Muscle layer of colon (tissue), 2 donors: ENCODE results near the gene SPACA9.
A peak's percentile ranks its signal among the peaks of the same experiment; 100 is the strongest.

ENCODE experiments used
- H3K27ac ChIP-seq: one replicate; pipeline ENCODE4 v1.7.0; 2013; ENCODE audit warnings: low read depth, mild to moderate bottlenecking, low read length, moderate library complexity
- H3K27me3 ChIP-seq, 2 donors: one replicate each; pipeline ENCODE4 v1.7.0; 2013; ENCODE audit warnings: low read length in 2 of 2, mild to moderate bottlenecking in 2 of 2; ENCODE audit not compliant: insufficient read depth in 2 of 2, control insufficient read depth in 1 of 2
- H3K36me3 ChIP-seq: one replicate; pipeline ENCODE4 v1.7.0; 2013; ENCODE audit warnings: mild to moderate bottlenecking, low read length; ENCODE audit not compliant: insufficient read depth
- H3K4me1 ChIP-seq: one replicate; pipeline ENCODE4 v1.7.0; 2013; ENCODE audit warnings: mild to moderate bottlenecking, low read length; ENCODE audit not compliant: insufficient read depth
- H3K4me3 ChIP-seq, 2 donors: one replicate each; pipeline ENCODE4 v1.7.0; 2013; ENCODE audit warnings: low read length in 2 of 2, low read depth in 1 of 2, mild to moderate bottlenecking in 1 of 2, moderate library complexity in 1 of 2
- H3K9ac ChIP-seq: one replicate; pipeline ENCODE4 v1.7.0; 2013; ENCODE audit warnings: low read length
- H3K9me3 ChIP-seq: one replicate; pipeline ENCODE4 v1.7.0; 2013; ENCODE audit warnings: mild to moderate bottlenecking, low read length
- donor health status: abdominal sarcoma.
- donor health status: Adenocarcinoma of cecum.

SPACA9 gene

DNA sequence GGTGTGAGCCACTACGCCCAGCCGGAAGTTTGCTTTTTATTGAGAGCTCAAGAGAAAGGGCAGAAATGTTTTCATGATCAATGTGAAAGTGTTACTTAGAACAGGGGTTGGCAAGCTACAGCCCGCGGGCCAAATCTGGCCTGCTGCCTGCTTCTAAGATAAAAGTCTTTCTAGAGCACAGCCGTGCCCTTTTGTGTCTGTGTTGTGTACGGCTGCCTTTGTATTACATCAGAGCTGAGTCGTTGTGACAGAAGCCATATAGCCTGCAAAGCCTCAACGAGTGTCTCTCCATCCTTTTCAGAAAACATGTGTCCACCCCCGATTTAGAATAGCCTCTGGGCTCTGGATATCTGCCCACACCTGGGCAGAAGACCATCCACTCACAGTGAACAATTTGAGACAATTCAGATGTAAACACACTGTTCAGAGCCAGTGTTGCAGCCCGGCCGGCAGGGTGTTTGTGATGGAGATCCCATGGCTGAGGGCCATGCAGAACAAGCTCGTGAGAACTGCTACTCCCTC is 29.5 kb upstream of the SPACA9 start:
- Histone ChIP-seq H3K9ac (no peak overlapping the region), H3K36me3 (no peaks in the 10 kb centered on the region), H3K4me1 (peaks cover 5% of the 10 kb centered on the region), H3K9me3 (no peaks in the 10 kb centered on the region), H3K4me3 (no peak overlapping the region), H3K27me3 (no peaks in the 10 kb centered on the region), H3K27ac (peak overlapping the region; percentile 66)

- no peak overlapping the region for H3K4me3 ChIP-seq
- H3K27ac ChIP-seq, result no peak overlapping the region
- H3K36me3 ChIP-seq, result no peaks in the 10 kb centered on the region
- H3K27me3 ChIP-seq, result no peaks in the 10 kb centered on the region
- no peak overlapping the region for H3K9ac ChIP-seq
- H3K9me3 ChIP-seq, result no peaks in the 10 kb centered on the region
- peaks cover 23% of the 10 kb centered on the region for H3K4me1 ChIP-seq
Observed at GRCh38 chr9:132853482-132853881, 25.2 kb upstream of the SPACA9 start.

- Histone ChIP-seq H3K27ac (no peak overlapping the region), H3K9ac (no peak overlapping the region), H3K4me1 (peaks cover 28% of the 10 kb centered on the region), H3K4me3 (no peak overlapping the region), H3K36me3 (no peaks in the 10 kb centered on the region), H3K9me3 (no peaks in the 10 kb centered on the region), H3K27me3 (no peaks in the 10 kb centered on the region)
Observed at GRCh38 chr9:132854832-132855231, 23.9 kb upstream of the SPACA9 start.

- Histone ChIP-seq H3K9ac (no peak overlapping the region), H3K27me3 (no peaks in the 10 kb centered on the region), H3K4me1 (peaks cover 28% of the 10 kb centered on the region), H3K36me3 (no peaks in the 10 kb centered on the region), H3K9me3 (no peaks in the 10 kb centered on the region), H3K27ac (no peak overlapping the region), H3K4me3 (no peak overlapping the region)
Observed at GRCh38 chr9:132855904-132856303, 22.8 kb upstream of the SPACA9 start.

DNA sequence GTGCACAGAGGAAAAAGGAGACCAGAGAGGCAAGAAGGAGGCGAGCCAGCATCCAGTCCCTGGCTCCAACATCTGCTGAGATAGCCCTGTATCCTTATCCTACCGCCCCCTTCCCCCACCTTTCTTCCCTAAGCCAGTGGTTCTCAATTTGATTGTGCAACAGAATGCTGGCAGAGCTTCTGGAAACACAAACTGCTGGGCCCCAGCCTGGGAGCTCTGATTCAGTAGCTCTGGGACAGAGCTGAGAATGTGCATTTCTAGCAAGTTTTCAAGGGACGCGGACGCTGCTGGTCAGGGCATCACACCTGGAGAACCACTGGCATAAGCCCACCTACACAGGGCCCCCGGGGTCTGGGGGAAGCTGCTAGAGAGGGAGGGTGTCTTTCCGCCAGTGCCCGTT is 21.7 kb upstream of the SPACA9 start:
- H3K27ac ChIP-seq, result no peak overlapping the region
- H3K27me3 ChIP-seq, result no peaks in the 10 kb centered on the region
- H3K36me3 ChIP-seq, result no peaks in the 10 kb centered on the region
- no peaks in the 10 kb centered on the region for H3K9me3 ChIP-seq
- no peak overlapping the region for H3K9ac ChIP-seq
- H3K4me3 ChIP-seq, result no peak overlapping the region
- peaks cover 28% of the 10 kb centered on the region for H3K4me1 ChIP-seq

- no peaks in the 10 kb centered on the region for H3K27me3 ChIP-seq
- H3K4me1 ChIP-seq, result peaks cover 28% of the 10 kb centered on the region
- no peaks in the 10 kb centered on the region for H3K9me3 ChIP-seq
- H3K36me3 ChIP-seq, result no peaks in the 10 kb centered on the region
- H3K4me3 ChIP-seq, result no peak overlapping the region
- no peak overlapping the region for H3K27ac ChIP-seq
- no peak overlapping the region for H3K9ac ChIP-seq
Observed at GRCh38 chr9:132857616-132858342, 20.9 kb upstream of the SPACA9 start.

DNA sequence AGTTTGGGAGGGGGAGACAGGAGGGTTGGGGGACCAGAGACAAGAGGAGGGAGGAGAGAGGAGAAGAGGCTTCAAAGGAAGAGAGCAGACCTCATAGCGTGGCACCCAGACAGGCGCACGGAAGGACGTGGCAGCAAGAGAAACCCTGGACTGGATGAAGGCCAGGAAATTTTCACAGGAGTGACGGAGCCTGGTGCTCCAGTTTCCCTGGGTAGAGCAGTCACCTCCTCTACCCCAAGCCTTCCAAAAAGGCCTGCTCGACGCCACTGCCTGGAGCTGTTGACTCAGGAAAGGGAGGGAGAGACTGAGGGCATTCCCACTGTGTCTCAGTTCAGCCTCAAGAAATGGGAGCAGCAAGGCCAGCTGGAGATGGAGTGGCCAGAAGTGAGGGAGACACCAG is 19.9 kb upstream of the SPACA9 start:
- Histone ChIP-seq H3K36me3 (no peaks in the 10 kb centered on the region), H3K9me3 (no peaks in the 10 kb centered on the region), H3K4me1 (peaks cover 28% of the 10 kb centered on the region), H3K27ac (no peak overlapping the region), H3K4me3 (no peak overlapping the region), H3K27me3 (no peaks in the 10 kb centered on the region), H3K9ac (no peak overlapping the region)

DNA sequence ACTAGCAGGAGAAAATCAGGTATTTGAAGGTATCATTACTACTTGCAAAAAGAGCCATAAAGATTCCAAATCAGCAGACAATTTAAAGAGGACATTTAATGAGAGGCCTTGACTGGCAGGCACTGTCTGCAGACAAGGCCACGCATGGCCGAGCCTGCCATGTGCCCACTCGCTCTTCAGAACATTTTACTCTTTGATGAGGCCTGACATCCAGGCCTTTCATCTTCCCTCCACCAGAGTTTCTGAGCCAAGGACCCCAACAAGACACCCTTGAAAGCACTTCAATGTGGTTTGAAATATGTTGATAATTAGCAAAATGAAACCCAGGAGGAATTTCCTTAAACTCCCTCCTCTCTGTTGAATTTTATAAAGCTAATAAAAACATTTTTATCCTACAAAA is 17.0 kb upstream of the SPACA9 start:
- H3K4me1 ChIP-seq, result peaks cover 24% of the 10 kb centered on the region
- no peak overlapping the region for H3K27ac ChIP-seq
- H3K27me3 ChIP-seq, result no peaks in the 10 kb centered on the region
- H3K36me3 ChIP-seq, result no peaks in the 10 kb centered on the region
- H3K9me3 ChIP-seq, result no peaks in the 10 kb centered on the region
- H3K9ac ChIP-seq, result no peak overlapping the region
- no peak overlapping the region for H3K4me3 ChIP-seq

DNA sequence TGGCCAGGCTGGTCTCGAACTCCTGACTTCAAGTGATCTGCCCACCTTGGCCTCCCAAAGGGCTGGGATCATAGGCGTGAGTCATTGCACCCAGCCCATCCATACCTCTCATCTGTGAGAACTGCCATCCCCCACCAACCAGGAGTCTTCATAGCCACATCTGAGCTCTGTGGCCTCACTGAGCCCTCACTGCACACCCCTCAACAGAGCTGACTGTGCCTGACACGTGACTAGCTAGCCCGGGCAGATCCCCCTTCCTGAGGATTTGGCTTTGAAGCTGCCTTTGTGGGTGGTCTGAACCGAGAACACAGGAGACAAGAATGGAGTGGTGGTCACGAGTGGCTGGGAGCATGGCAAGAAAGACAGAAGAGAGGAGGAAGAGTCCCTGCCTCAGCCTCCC is 16.2 kb upstream of the SPACA9 start:
- Histone ChIP-seq H3K36me3 (no peaks in the 10 kb centered on the region), H3K4me1 (peaks cover 15% of the 10 kb centered on the region), H3K9me3 (no peaks in the 10 kb centered on the region), H3K27ac (no peak overlapping the region), H3K4me3 (no peak overlapping the region), H3K9ac (no peak overlapping the region), H3K27me3 (no peaks in the 10 kb centered on the region)

DNA sequence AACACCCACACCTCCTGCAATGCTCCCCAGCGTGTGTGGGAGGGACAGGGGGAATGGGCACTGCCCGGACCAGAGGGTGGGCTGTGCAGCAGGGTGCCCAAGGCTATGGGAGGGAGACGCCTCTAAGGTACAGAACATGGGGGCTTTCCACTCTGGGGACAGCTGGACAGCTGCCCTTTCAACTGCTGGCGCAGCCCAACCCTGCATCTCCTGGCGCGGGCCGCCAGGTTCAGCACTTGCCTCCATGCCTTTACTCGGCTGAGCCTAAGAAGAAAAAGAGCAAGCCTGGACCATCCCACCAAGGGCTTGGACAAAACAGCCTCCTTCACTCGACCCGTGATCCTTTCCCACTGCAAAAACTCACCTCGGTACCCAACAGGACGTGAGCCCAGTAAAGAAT is 15.6 kb upstream of the SPACA9 start:
- H3K27ac ChIP-seq, result no peak overlapping the region
- no peaks in the 10 kb centered on the region for H3K9me3 ChIP-seq
- H3K36me3 ChIP-seq, result no peaks in the 10 kb centered on the region
- no peak overlapping the region for H3K9ac ChIP-seq
- no peaks in the 10 kb centered on the region for H3K27me3 ChIP-seq
- peaks cover 9% of the 10 kb centered on the region for H3K4me1 ChIP-seq
- no peak overlapping the region for H3K4me3 ChIP-seq

DNA sequence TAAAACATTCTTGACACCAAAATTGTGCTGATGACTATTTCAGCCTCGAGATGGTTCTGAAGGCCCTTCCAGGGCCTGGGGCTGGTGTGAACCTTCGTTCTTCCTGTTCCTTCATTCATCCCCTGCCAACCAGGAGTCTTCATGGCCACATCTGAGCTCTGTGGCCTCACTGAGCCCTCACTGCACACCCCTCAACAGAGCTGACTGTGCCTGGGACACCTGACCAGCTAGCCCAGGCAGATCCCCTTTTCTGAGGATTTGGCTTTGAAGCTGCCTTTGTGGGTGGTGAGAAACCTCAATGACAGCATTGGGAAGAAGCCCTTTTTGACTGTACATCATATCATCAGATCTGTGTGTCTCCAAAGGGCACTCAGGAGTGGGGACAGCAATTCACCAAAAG is 14.4 kb upstream of the SPACA9 start:
- Histone ChIP-seq H3K4me3 (no peak overlapping the region), H3K4me1 (no peaks in the 10 kb centered on the region)

DNA sequence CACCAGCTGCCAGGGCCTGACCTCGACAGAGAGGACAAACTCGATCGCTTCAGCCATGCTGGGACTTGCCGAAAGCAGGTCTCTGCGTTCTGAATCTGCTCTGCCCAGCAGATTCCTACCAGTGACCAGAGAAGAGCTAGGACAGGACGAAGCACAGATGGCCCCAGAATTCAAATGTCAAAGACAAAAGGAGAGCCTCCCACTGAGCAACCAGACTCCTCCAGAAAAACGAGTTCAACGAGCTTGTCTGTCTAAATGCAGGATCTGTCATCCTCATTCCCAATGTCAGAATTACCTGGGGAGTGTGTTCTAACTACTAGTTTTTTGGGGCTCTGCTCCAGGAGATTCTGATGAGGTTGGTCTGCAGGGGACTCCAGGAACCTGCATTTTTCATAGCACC is 14.0 kb upstream of the SPACA9 start:
- H3K4me3 ChIP-seq, result no peak overlapping the region
- no peaks in the 10 kb centered on the region for H3K27me3 ChIP-seq
- no peaks in the 10 kb centered on the region for H3K4me1 ChIP-seq
- no peak overlapping the region for H3K9ac ChIP-seq
- no peak overlapping the region for H3K27ac ChIP-seq
- H3K9me3 ChIP-seq, result no peaks in the 10 kb centered on the region
- no peaks in the 10 kb centered on the region for H3K36me3 ChIP-seq

More for the DNA sequence above, 14.4 kb upstream of the SPACA9 start:
- Histone ChIP-seq H3K9me3 (no peaks in the 10 kb centered on the region), H3K36me3 (no peaks in the 10 kb centered on the region), H3K27ac (no peak overlapping the region), H3K27me3 (no peaks in the 10 kb centered on the region), H3K9ac (no peak overlapping the region)
